Stimulated activated CD4-positive, alpha-beta T cell treated with anti-CD3 and anti-CD28 coated beads, Interleukin-1b, Interleukin-23, amount 100 ng/mL, for 24 hours (primary cell): Measurements from ENCODE around the gene ARID5A.
A peak's percentile ranks its signal among the peaks of the same experiment; 100 is the strongest.
"Not testable (repeated sequence)": the region's sequence is repeated elsewhere in the genome, so short reads cannot be mapped to it uniquely, and the experiment has no call there.

Source experiments
- DNase-seq, 4 experiments: peaks; one replicate each; pipeline ENCODE4 v3.0.0-alpha.2; 2020; ENCODE audit warnings: low read depth in 4 of 4, low spot score in 1 of 4

The ARID5A gene

DNA sequence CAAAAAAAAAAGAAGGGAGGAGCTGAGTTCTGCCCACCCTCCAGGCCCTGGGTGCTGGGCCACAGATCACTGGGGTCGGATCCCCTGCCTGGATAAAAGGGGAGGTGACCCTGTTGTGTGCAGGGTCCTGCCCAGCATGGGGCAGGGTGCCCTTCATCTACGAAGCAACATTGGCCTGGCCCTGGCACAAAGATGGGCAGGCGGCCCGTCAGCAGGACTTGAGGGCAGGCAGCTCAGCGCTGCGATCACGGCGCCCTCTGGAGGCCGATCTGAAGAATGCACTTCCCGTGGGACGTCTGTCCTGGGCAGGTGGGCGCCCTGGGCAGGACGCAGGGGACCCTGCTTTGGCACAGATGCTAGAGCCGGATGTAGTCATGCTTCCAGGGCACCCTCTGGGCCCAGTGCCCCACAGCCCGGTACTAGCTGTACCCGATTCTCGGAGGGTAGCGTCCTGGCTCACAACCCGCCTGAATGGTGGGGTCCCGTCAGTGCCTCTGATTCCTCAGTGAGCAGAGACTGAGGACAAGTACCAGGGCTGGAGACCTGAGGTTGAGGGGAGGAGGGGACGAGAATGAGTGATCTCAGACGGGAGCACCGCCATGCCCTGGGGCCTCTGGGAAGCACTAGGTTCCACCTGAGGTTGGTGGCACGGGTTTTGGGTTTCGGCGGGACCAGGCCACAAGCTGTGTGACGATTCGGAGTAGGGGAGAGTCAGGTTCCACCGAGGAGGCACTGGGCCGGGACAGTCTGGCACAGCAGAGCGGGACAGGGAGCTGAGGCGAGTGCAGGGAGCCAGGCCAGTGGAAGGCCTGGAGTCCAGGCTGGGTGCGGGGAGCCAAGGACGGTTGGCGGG lies 18.0 kb downstream of the ARID5A start:
- peak in 2 of 4 experiments; percentile 50 to 55 for DNase-seq

- no peak for DNase-seq
Observed at GRCh38 chr2:96555146-96555610, 18.6 kb downstream of the ARID5A start.

GRCh38 chr2:96556441-96557330 lies 20.1 kb downstream of the ARID5A start:
- DNase-seq, result peak in 3 of 4 experiments; percentile 38 to 58 (median 50)

- DNase-seq, result not testable (repeated sequence)
Observed at GRCh38 chr2:96557421-96557820, 20.9 kb downstream of the ARID5A start.

DNA sequence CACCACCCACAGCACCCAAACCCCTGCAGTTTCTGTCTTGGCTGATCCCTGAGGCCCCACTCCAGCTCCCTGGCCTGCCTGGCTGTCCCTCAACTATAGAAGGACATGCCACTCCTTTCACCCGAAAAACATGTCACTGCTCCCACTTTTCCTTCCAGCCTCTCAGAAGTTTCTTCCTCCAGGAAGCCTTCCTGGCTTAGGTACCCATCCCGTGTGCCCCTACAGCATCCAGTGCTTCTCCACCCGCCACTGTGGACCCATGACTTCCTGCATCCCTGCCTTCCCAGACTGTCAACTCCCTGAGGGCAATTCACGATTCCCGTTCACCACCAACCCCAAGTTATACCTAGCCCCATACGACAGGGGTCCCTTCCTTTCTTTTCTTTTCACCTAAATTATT lies 21.5 kb downstream of the ARID5A start:
- no peak for DNase-seq

GRCh38 chr2:96558485-96558884 lies 21.9 kb downstream of the ARID5A start:
- DNase-seq, result no peak

DNA sequence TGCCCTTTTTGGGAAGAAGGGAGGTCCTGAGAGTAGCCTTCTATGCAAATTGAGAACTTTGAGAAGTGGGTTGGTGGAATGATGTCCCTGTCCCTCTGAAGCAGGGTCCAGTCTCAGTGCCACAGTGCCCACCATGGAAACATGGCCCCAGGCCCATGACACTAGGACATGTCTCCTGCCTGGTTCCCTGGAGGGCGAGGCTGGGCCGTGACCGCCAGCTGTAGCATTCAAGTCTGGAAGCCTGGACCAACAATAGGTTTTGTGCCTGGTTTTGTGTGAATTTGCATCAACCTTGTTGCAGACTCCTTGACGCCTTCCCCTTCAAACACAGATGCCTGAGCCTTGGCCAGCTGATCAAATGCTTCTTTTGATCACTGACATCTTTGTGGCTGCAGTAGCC lies 27.5 kb downstream of the ARID5A start:
- DNase-seq, result no peak

- no peak for DNase-seq
Observed at GRCh38 chr2:96564563-96564962, 28.0 kb downstream of the ARID5A start.

- no peak for DNase-seq
Observed at GRCh38 chr2:96565111-96565510, 28.6 kb downstream of the ARID5A start.

DNA sequence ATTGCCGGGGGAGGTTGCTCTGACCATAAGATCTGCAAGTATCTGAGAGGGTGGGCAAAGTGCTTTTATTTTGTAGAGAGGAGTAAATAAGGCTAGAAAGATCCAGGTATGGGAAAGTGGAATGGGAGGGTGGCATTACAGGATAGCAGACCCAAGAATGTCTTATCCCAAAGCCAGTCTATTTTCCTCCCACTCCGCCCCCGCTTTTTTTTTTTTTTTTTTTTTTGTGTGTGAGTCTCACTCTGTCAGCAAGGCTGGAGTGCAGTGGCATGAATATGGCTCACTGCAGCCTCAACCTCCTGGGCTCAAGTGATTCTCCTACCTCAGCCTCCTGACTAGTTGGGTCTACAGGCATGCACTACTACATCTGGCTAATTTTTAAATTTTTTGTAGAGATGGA lies 31.5 kb downstream of the ARID5A start:
- DNase-seq, result no peak

- no peak for DNase-seq
Observed at GRCh38 chr2:96574364-96574763, 37.8 kb downstream of the ARID5A start.

DNA sequence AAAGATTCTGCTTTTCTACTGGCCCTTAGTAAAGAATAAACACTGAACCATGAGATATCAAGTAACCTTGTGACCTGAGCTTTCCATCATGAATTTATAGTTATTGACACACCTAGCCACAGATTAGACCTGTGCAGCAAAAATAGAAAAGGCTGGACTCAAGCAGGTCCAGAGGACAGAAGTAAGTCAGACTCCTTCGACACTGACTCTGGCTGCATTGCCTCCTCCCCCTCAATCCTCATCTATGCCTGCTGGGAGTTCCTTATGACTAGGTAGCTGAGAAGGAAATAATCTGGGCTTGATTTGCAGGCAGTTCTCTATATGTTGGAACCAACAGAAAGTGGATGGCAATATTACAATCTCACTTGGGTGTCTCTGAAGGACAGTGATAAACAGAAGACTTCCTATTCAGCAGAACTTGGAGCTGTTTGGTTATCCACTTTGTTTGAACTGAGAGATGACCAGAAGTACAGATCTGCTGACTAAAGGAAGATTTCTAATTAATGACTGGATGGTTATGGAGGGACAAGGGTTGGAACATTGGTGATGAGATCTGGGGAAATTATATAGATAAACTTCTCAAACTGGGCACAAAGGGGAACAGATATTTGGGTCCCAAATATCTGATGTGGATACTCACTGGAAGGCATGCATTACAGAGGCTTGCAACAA lies 39.4 kb downstream of the ARID5A start:
- no peak for DNase-seq

GRCh38 chr2:96577501-96577900 lies 40.9 kb downstream of the ARID5A start:
- DNase-seq, result no peak

DNA sequence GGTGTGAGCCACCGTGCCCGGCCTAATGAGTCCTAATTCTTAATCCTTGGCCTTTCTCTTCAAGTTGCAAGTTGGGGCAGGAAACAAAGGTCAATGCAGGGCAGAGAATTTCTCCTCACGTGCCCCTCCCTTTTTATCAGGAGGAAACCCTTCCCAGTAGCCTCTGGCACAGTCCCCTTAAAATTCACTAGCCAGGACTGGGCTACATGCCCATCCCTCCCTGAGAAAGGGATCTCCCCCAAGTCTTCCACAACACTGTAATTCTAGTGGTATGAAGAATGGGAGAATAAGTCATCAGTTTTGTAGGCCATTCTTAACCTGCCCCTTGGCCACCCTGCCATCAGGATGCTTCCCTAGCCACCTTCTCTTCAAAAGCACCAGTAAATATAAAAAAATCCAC lies 42.2 kb downstream of the ARID5A start:
- no peak for DNase-seq

- no peak for DNase-seq
Observed at GRCh38 chr2:96579422-96579821, 42.9 kb downstream of the ARID5A start.

- no peak for DNase-seq
Observed at GRCh38 chr2:96580771-96581170, 44.2 kb downstream of the ARID5A start.

- no peak for DNase-seq
Observed at GRCh38 chr2:96584017-96584416, 47.5 kb downstream of the ARID5A start.

DNA sequence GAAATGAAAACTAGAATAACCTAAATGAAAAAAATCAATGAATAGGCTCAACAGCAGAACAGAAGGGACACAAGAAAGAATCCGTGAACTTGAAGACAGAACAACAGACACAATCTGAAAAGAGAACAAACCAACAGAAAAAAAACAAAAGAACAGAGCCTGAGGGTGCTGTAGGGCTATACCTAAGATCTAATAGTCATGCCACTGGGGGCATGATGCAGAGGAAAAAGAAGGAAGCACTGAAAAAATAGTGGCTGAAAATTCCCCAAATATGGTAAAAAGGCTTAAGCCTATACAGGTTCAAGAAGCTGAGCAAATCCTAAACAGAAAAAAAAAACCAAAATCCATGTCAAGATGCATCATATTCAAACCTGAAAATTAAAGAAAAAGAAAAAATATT lies 51.3 kb downstream of the ARID5A start:
- DNase-seq, result no peak

- DNase-seq, result no peak
Observed at GRCh38 chr2:96591054-96591453, 54.5 kb downstream of the ARID5A start.

- DNase-seq, result no peak
Observed at GRCh38 chr2:96591494-96591893, 54.9 kb downstream of the ARID5A start.

- DNase-seq, result no peak
Observed at GRCh38 chr2:96594282-96594681, 57.7 kb downstream of the ARID5A start.
